ENCODE results near the gene C11orf91.
"Not testable (repeated sequence)": the region's sequence is repeated elsewhere in the genome, so short reads cannot be mapped to it uniquely, and the experiment has no call there.

Gene C11orf91

GRCh38 chr11:33695051-33695566, 5.5 kb downstream of the C11orf91 start:
- no peak for DNase-seq

GRCh38 chr11:33694346-33695050, 6.1 kb downstream of the C11orf91 start:
- no peak for DNase-seq

GRCh38 chr11:33692541-33692940, 8.1 kb downstream of the C11orf91 start:
- no peak for DNase-seq

- DNase-seq, result no peak
These were observed 8.6 kb downstream of the C11orf91 start for GRCh38 chr11:33692013-33692504.

GRCh38 chr11:33691066-33691864, 9.4 kb downstream of the C11orf91 start:
- no peak for DNase-seq

- DNase-seq, result no peak
These were observed 10.1 kb downstream of the C11orf91 start for GRCh38 chr11:33690290-33691065.

- no peak for DNase-seq
These were observed 11.1 kb downstream of the C11orf91 start for GRCh38 chr11:33689501-33689900.

GRCh38 chr11:33689085-33689484, 11.5 kb downstream of the C11orf91 start:
- no peak for DNase-seq

- no peak for DNase-seq
These were observed 12.7 kb downstream of the C11orf91 start for GRCh38 chr11:33687733-33688479.

- no peak for DNase-seq
These were observed 15.5 kb downstream of the C11orf91 start for GRCh38 chr11:33685082-33685481.

GRCh38 chr11:33684003-33684706, 16.5 kb downstream of the C11orf91 start:
- DNase-seq, result no peak

- DNase-seq, result no peak
These were observed 18.2 kb downstream of the C11orf91 start for GRCh38 chr11:33682446-33682845.

- no peak for DNase-seq
These were observed 18.6 kb downstream of the C11orf91 start for GRCh38 chr11:33682019-33682418.

- not testable (repeated sequence) for DNase-seq
These were observed 22.0 kb downstream of the C11orf91 start for GRCh38 chr11:33678616-33679015.

- DNase-seq, result no peak
These were observed 26.4 kb downstream of the C11orf91 start for GRCh38 chr11:33674035-33674814.

GRCh38 chr11:33672273-33672672, 28.4 kb downstream of the C11orf91 start:
- DNase-seq, result no peak

GRCh38 chr11:33670250-33671011, 30.2 kb downstream of the C11orf91 start:
- DNase-seq, result no peak

- DNase-seq, result no peak
These were observed 30.9 kb downstream of the C11orf91 start for GRCh38 chr11:33669598-33670249.

- DNase-seq, result no peak
These were observed 31.6 kb downstream of the C11orf91 start for GRCh38 chr11:33668951-33669596.

Measured in stimulated activated CD8-positive, alpha-beta memory T cell treated with anti-CD3 and anti-CD28 coated beads, Interleukin-4, amount 100 ng/mL, for 48 hours (primary cell).